A549 (cell line): ENCODE measurements around the gene ATP13A3. TPM values are rescaled to one million over a fixed set of nuclear protein-coding genes. Genes with fewer than 3 reads are reported as not detected.

Experiments used
- ATAC-seq, 2 experiments: fragments of 200-7000 bp in 1 of 2; fragments of >200 bp in 1 of 2; cut with Nextera tagmentation in 1 of 2; cut with Tn5 transposase in 1 of 2; 3 replicates each; pipeline versions ENCODE4 v1.8.0 to v1.9.1; 2018 to 2020; ENCODE audit warnings: mild to moderate bottlenecking in 1 of 2, moderate library complexity in 1 of 2
- CTCF ChIA-PET: fragments of 300-600 bp; sonication (Branson Sonifier 250); formaldehyde crosslinking; extraction: SDS; loops from one replicate; lab custom pipeline; 2021; ENCODE audit warnings: antibody characterized with exemption, inconsistent platforms; lab: Yijun Ruan, JAX
- POLR2A ChIA-PET: fragments of 350-600 bp; formaldehyde crosslinking; extraction: SDS; loops from one replicate; lab custom pipeline; 2021; ENCODE audit warnings: antibody characterized with exemption, inconsistent platforms; lab: Yijun Ruan, JAX
- DNase-seq, 2 experiments: peaks; one replicate each; pipeline versions ENCODE4 v3.0.0 to v3.0.0-alpha.2; 2011 to 2016; ENCODE audit warnings: low read depth in 1 of 2, low spot score in 1 of 2
- FAIRE-seq: peaks from 2 replicates; lab custom pipeline; 2011; peaks lifted over from hg19 to GRCh38; lab: Jason Lieb, UNC
- H3K27ac ChIP-seq, 2 experiments: fragments of >200 bp; sonication (Bioruptor Twin); formaldehyde crosslinking; 3 replicates each; pipeline ENCODE4 v1.5.1; 2016 to 2017
- H3K4me1 ChIP-seq: fragments of >200 bp; sonication (Bioruptor Twin); formaldehyde crosslinking; 3 replicates; pipeline ENCODE4 v1.6.1; 2016
- H3K4me2 ChIP-seq: fragments of >200 bp; sonication (Bioruptor Twin); formaldehyde crosslinking; 3 replicates; pipeline ENCODE4 v1.6.1; 2016
- H3K4me3 ChIP-seq: fragments of >200 bp; sonication (Bioruptor Twin); formaldehyde crosslinking; 3 replicates; pipeline ENCODE4 v1.5.1; 2016
- H3K9me3 ChIP-seq: fragments of >200 bp; sonication (Bioruptor Twin); formaldehyde crosslinking; 3 replicates; pipeline ENCODE4 v1.6.1; 2016
- BHLHE40 ChIP-seq: IDR thresholded peaks from 2 replicates; pipeline ENCODE4 v1.6.1; 2012; ENCODE audit warnings: low read depth, low read length, inconsistent platforms
- CHD2 ChIP-seq: fragments of 150-350 bp; IDR thresholded peaks from 2 replicates; pipeline ENCODE4 v1.6.1; 2014; ENCODE audit warnings: low read length; ENCODE audit not compliant: partially characterized antibody
- CTCF ChIP-seq: fragments of >200 bp; sonication (Bioruptor Twin); formaldehyde crosslinking; IDR thresholded peaks from 3 replicates; pipeline ENCODE4 v1.5.1; 2016
- E2F6 ChIP-seq: IDR thresholded peaks from 2 replicates; pipeline ENCODE4 v1.6.1; 2012; ENCODE audit warnings: low read depth, borderline replicate concordance
- ESRRA ChIP-seq: fragments of 150-350 bp; IDR thresholded peaks from 2 replicates; pipeline ENCODE4 v1.6.1; 2014; ENCODE audit warnings: mild to moderate bottlenecking, low read length, borderline replicate concordance
- FOSB ChIP-seq: fragments of 250-450 bp; sonication (Bioruptor Pico); IDR thresholded peaks from 2 replicates; pipeline ENCODE4 v1.5.0; 2020; ENCODE audit warnings: mild to moderate bottlenecking, moderate library complexity
- HES2 ChIP-seq: fragments of >200 bp; sonication (Bioruptor Twin); formaldehyde crosslinking; IDR thresholded peaks from 2 replicates; pipeline ENCODE4 v1.6.1; 2016
- HOXA7 ChIP-seq: fragments of 250-450 bp; sonication (Bioruptor Pico); IDR thresholded peaks from 2 replicates; pipeline ENCODE4 v1.5.0; 2020; ENCODE audit warnings: mild to moderate bottlenecking, moderate library complexity
- MAFK ChIP-seq: fragments of 450-650 bp; IDR thresholded peaks from 2 replicates; pipeline ENCODE4 v1.6.1; 2014; ENCODE audit not compliant: partially characterized antibody
- MAX ChIP-seq: IDR thresholded peaks from 2 replicates; pipeline ENCODE4 v1.6.1; 2012
- NFE2L2 ChIP-seq: fragments of 150-350 bp; conservative IDR thresholded peaks from 2 replicates; pipeline ENCODE4 v1.6.1; 2014; ENCODE audit warnings: low read length
- PBX3 ChIP-seq: IDR thresholded peaks from 2 replicates; pipeline ENCODE4 v1.6.1; 2012
- PHF8 ChIP-seq: fragments of 200-600 bp; sonication (generic); IDR thresholded peaks from 2 replicates; pipeline ENCODE4 v1.6.1; 2016; ENCODE audit warnings: low read depth, mild to moderate bottlenecking, antibody characterized with exemption, moderate library complexity, borderline replicate concordance
- RAD21 ChIP-seq, 2 experiments: fragments of >200 bp in 1 of 2; sonication (Bioruptor Twin) in 1 of 2; formaldehyde crosslinking in 1 of 2; IDR thresholded peaks in 1 of 2; conservative IDR thresholded peaks in 1 of 2; 2 replicates in 1 of 2; 3 replicates in 1 of 2; pipeline ENCODE4 v1.6.1; 2012 to 2018; ENCODE audit warnings: inconsistent platforms in 1 of 2
- REST ChIP-seq: fragments of 200-600 bp; sonication (generic); IDR thresholded peaks from 2 replicates; pipeline ENCODE4 v1.6.1; 2016; ENCODE audit warnings: antibody characterized with exemption, mild to moderate bottlenecking, moderate library complexity
- ZSCAN20 ChIP-seq: fragments of 250-450 bp; sonication (Bioruptor Pico); IDR thresholded peaks from 2 replicates; pipeline ENCODE4 v1.8.0; 2022; ENCODE audit warnings: mild to moderate bottlenecking, moderate library complexity
- WGBS: methylation state at CpG from one replicate; pipeline ENCODE4 v1.1.6; 2017; ENCODE audit errors: missing lambda C conversion rate; 5-methylcytosine and 5-hydroxymethylcytosine counted together
- polyA plus RNA-seq, 4 experiments: library from polyadenylated mRNA; depleted of rRNA in 3 of 4; stranded (reverse); fragments of >200 nt; fragmentation: RNase III in 1 of 4; extraction: RNeasy Plus Mini Kit Qiagen cat#74134 plus additional on column Dnase treatment in 1 of 4; gene quantifications; 2 replicates in 3 of 4; 3 replicates in 1 of 4; pipeline ENCODE4 v1.2.3, GENCODE V29; 2011 to 2017

Gene ATP13A3
- polyA plus RNA-seq, 2 of the 4 experiments (the other 2 are of a cell fraction), result 63.6 to 102 TPM

GRCh38 chr3:194489736-194490612 lies 3.2 kb upstream of the ATP13A3 start:
- ATAC-seq, result no peak
- H3K4me1 ChIP-seq, result peaks cover 36% of the 10 kb centered on the region
- H3K27ac ChIP-seq, result peak overlapping the region; percentile 43 to 79; a peak in 5 of 6 replicates
- H3K4me3 ChIP-seq, result no peak overlapping the region
- no peaks in the 10 kb centered on the region for H3K9me3 ChIP-seq
- WGBS, result 81% methylated on average over 7 of the region's 7 CpGs
- ChIA-PET POLR2A (interaction anchor here (1.0 kb wide), 1 partner anchor 94 kb away, joined by 3 read pairs; no protein-coding TSS in a partner anchor), CTCF (interaction anchor here (1.0 to 1.6 kb wide), 3 partner anchors 50 to 107 kb away, joined by 3 to 6 read pairs (median 4); no protein-coding TSS in a partner anchor)
- H3K4me2 ChIP-seq, result peak overlapping the region; percentile 30; the same call in 2 of the 3 replicates
- TF ChIP-seq HES2 (no peak), BHLHE40 (no peak), NFE2L2 (peak; percentile 30; the same call in 1 of the 2 replicates), E2F6 (no peak), MAFK (peak; percentile 71)
- FAIRE-seq, result no peak
- no peak for DNase-seq

- peak overlapping the region in 1 of 2 experiments; percentile 100; a peak in 3 of 6 replicates for H3K27ac ChIP-seq
- POLR2A ChIA-PET, result no interaction called here
- TF ChIP-seq FOSB (CRISPR knock-in tag) (no peak), ZSCAN20 (CRISPR knock-in tag) (no peak), CHD2 (no peak), E2F6 (no peak), PHF8 (no peak), HOXA7 (CRISPR knock-in tag) (no peak), PBX3 (no peak), REST (no peak), CTCF (no peak), ESRRA (no peak), RAD21 (conservative IDR thresholded peaks at IDR 0.05 in 1 of 2, IDR thresholded peaks at IDR 0.05 in 1 of 2) (no peak), NFE2L2 (no peak), MAX (no peak), MAFK (no peak)
- ATAC-seq, result no peak
- WGBS, result 84% methylated on average over 10 of the region's 10 CpGs
- H3K4me2 ChIP-seq, result no peak overlapping the region
- CTCF ChIA-PET, result interaction anchor here (0.5 to 1.6 kb wide), 4 partner anchors 16 to 107 kb away, joined by 3 to 6 read pairs (median 3); no protein-coding TSS in a partner anchor
- no peak for DNase-seq
- peaks cover 38% of the 10 kb centered on the region for H3K4me1 ChIP-seq
- FAIRE-seq, result no peak
- no peak overlapping the region for H3K4me3 ChIP-seq
- no peaks in the 10 kb centered on the region for H3K9me3 ChIP-seq
Measured at GRCh38 chr3:194488055-194488742, 1.4 kb upstream of the ATP13A3 start.
